Lower leg skin (tissue), 3 donors: ENCODE data around the gene ARID1B.

Experiments used
- POLR2A ChIP-seq, 2 donors: fragments of 450-650 bp; IDR thresholded peaks; one replicate each; pipeline ENCODE4 v1.6.1; 2016 to 2017; ENCODE audit warnings: antibody characterized with exemption in 2 of 2, mild to moderate bottlenecking in 1 of 2, moderate library complexity in 1 of 2
- TF ChIP-seq, protein P1 (sequence below), 3 donors: fragments of 450-650 bp; IDR thresholded peaks; one replicate each; pipeline ENCODE4 v1.5.1; 2016; ENCODE audit warnings: antibody characterized with exemption in 3 of 3, mild to moderate bottlenecking in 3 of 3, moderate library complexity in 2 of 3

DNA sequence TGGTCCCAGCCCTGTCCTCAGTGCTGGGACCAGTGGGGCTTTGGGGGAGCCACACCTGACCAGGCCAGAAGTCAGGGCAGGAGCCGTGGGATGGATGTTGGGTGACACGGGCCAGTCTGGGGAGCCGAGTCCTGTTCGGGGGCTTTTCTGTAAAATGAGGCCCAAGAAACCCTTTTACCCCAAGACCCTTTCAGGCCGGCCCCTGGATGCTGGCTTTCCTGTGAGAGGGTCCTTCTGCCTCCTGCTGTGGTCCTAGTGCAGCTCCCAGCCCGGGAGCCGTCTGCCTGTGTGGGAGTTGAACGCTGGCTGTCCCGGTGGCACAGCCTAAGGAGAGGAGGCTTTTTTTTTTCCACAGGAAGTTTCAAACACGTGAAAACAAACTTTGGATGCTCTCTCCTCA, 422.9 kb downstream of the ARID1B start:
- TF ChIP-seq, protein P1, sequence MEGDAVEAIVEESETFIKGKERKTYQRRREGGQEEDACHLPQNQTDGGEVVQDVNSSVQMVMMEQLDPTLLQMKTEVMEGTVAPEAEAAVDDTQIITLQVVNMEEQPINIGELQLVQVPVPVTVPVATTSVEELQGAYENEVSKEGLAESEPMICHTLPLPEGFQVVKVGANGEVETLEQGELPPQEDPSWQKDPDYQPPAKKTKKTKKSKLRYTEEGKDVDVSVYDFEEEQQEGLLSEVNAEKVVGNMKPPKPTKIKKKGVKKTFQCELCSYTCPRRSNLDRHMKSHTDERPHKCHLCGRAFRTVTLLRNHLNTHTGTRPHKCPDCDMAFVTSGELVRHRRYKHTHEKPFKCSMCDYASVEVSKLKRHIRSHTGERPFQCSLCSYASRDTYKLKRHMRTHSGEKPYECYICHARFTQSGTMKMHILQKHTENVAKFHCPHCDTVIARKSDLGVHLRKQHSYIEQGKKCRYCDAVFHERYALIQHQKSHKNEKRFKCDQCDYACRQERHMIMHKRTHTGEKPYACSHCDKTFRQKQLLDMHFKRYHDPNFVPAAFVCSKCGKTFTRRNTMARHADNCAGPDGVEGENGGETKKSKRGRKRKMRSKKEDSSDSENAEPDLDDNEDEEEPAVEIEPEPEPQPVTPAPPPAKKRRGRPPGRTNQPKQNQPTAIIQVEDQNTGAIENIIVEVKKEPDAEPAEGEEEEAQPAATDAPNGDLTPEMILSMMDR (IDR thresholded peaks at IDR 0.05), result no peak
- no peak for TF ChIP-seq POLR2A (IDR thresholded peaks at IDR 0.05)
